DMS 273 (cell line): ENCODE measurements around the gene TUBB2A.
A peak's percentile ranks its signal among the peaks of the same experiment; 100 is the strongest.
"Not testable (repeated sequence)": the region's sequence is repeated elsewhere in the genome, so short reads cannot be mapped to it uniquely, and the experiment has no call there.

Source experiments
- DNase-seq: peaks from one replicate; lab custom pipeline; 2025; ENCODE audit not compliant: unreplicated experiment; lab: John Stamatoyannopoulos, UW

Gene TUBB2A

GRCh38 chr6:3157131-3157933, at the start of gene TUBB2A:
TUBB2A (minus strand) TSS chr6:3157544; CDS start chr6:3157463, 81 bp downstream.
- DNase-seq, result peak; percentile 91

- DNase-seq, result no peak
These were observed 49.1 kb upstream of the TUBB2A start for GRCh38 chr6:3206339-3207015.

- no peak for DNase-seq
These were observed 48.6 kb upstream of the TUBB2A start for GRCh38 chr6:3205913-3206312.

GRCh38 chr6:3204921-3205320, 47.6 kb upstream of the TUBB2A start:
- no peak for DNase-seq

GRCh38 chr6:3202999-3203696, 45.8 kb upstream of the TUBB2A start:
- no peak for DNase-seq

GRCh38 chr6:3201388-3201787, 44.0 kb upstream of the TUBB2A start:
- DNase-seq, result no peak

- no peak for DNase-seq
These were observed 43.3 kb upstream of the TUBB2A start for GRCh38 chr6:3200682-3201081.

GRCh38 chr6:3199382-3199781, 42.0 kb upstream of the TUBB2A start:
- DNase-seq, result no peak

GRCh38 chr6:3197734-3198133, 40.4 kb upstream of the TUBB2A start:
- not testable (repeated sequence) for DNase-seq

- DNase-seq, result no peak
These were observed 39.4 kb upstream of the TUBB2A start for GRCh38 chr6:3196770-3197169.

- DNase-seq, result peak; percentile 41
These were observed 38.6 kb upstream of the TUBB2A start for GRCh38 chr6:3195695-3196497.

- no peak for DNase-seq
These were observed 38.0 kb upstream of the TUBB2A start for GRCh38 chr6:3195420-3195694.

GRCh38 chr6:3194535-3195419, 37.4 kb upstream of the TUBB2A start:
- DNase-seq, result peak; percentile 56

GRCh38 chr6:3193102-3193849, 35.9 kb upstream of the TUBB2A start:
- DNase-seq, result no peak

GRCh38 chr6:3190779-3191178, 33.4 kb upstream of the TUBB2A start:
- DNase-seq, result no peak

GRCh38 chr6:3190056-3190455, 32.7 kb upstream of the TUBB2A start:
- no peak for DNase-seq

- DNase-seq, result not testable (repeated sequence)
These were observed 31.8 kb upstream of the TUBB2A start for GRCh38 chr6:3189192-3189591.

GRCh38 chr6:3188262-3188661, 30.9 kb upstream of the TUBB2A start:
- no peak for DNase-seq

GRCh38 chr6:3186974-3187382, 29.6 kb upstream of the TUBB2A start:
- DNase-seq, result no peak

- no peak for DNase-seq
These were observed 25.7 kb upstream of the TUBB2A start for GRCh38 chr6:3183066-3183465.
